ENCODE results near the gene IFT25. TPM values are rescaled to one million over a fixed set of nuclear protein-coding genes. Genes with fewer than 3 reads are reported as not detected.

IFT25 gene
- total and polyA plus RNA-seq, 2 donors (not counting 3 experiments of a cell fraction or from before 2014, with no cell fraction given), result 13.0 to 34.0 TPM

DNA sequence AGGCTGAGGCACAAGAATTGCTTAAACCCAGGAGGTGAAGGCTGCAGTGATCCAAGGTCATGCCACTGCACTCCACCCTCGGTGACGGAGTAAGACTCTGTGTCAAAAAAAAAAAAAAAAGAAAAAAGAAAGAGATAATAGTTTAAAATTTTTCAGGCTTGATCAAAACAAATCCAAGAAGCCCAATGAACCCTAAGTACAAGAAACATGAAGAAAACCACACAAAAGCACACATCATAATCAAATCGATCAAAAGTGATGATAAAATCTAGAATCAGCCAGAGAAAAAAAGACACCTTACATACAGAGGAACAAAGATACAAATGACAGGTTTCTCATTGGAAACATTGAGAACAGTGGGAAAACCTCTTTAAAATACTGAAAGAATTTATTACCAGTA is 41.0 kb upstream of the IFT25 start:
- intact Hi-C loops (cut with micrococcal nuclease), result no loop called here
- BruUV-seq (replicated peaks), result no TSS peak

More for the DNA sequence above, 41.0 kb upstream of the IFT25 start:
- Histone ChIP-seq H3K27me3 (ENCODE audit: control insufficient read depth in 2 of 2, insufficient read depth in 2 of 2, low read length in 2 of 2) (no peaks in the 10 kb centered on the region), H2AFZ (ENCODE audit: low read depth, low read length) (no peak overlapping the region), H4K20me1 (replicated peaks; ENCODE audit: control insufficient read depth, extremely low read depth, insufficient read depth, low read length) (no peaks in the 10 kb centered on the region), H3K36me3 (ENCODE audit: control insufficient read depth in 2 of 2, extremely low read depth in 1 of 2, insufficient read depth in 2 of 2, low read length in 2 of 2) (no peaks in the 10 kb centered on the region), H3K79me2 (ENCODE audit: control insufficient read depth, insufficient read depth, low read length) (no peaks in the 10 kb centered on the region), H3K9ac (replicated peaks; ENCODE audit: extremely low read depth, insufficient read depth, low read length) (no peak overlapping the region), H3K4me1 (ENCODE audit: control insufficient read depth, extremely low read depth, insufficient read depth, low read length) (peaks cover 5% of the 10 kb centered on the region), H3K27ac (ENCODE audit: insufficient read depth, low read depth, low read length) (no peak overlapping the region), H3K4me3 (replicated peaks in 1 of 3; ENCODE audit: insufficient read depth in 1 of 3, low read depth in 1 of 3, low read length in 3 of 3) (no peak overlapping the region), H3K4me2 (ENCODE audit: insufficient read depth, low read length) (no peak overlapping the region), H3K9me3 (replicated peaks; ENCODE audit: control insufficient read depth, insufficient read depth, low read length) (no peaks in the 10 kb centered on the region), H3K9me1 (replicated peaks; ENCODE audit: control insufficient read depth, extremely low read depth, insufficient read depth, low read length) (no peaks in the 10 kb centered on the region)
- no peak for TF ChIP-seq EZH2 (IDR thresholded peaks at IDR 0.05; ENCODE audit: borderline replicate concordance, low read depth, low read length, severe bottlenecking)
- TF ChIP-seq, protein P1, sequence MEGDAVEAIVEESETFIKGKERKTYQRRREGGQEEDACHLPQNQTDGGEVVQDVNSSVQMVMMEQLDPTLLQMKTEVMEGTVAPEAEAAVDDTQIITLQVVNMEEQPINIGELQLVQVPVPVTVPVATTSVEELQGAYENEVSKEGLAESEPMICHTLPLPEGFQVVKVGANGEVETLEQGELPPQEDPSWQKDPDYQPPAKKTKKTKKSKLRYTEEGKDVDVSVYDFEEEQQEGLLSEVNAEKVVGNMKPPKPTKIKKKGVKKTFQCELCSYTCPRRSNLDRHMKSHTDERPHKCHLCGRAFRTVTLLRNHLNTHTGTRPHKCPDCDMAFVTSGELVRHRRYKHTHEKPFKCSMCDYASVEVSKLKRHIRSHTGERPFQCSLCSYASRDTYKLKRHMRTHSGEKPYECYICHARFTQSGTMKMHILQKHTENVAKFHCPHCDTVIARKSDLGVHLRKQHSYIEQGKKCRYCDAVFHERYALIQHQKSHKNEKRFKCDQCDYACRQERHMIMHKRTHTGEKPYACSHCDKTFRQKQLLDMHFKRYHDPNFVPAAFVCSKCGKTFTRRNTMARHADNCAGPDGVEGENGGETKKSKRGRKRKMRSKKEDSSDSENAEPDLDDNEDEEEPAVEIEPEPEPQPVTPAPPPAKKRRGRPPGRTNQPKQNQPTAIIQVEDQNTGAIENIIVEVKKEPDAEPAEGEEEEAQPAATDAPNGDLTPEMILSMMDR (IDR thresholded peaks at IDR 0.05; ENCODE audit: extremely low read depth in 1 of 2, insufficient read depth in 1 of 2, low read depth in 1 of 2, low read length in 2 of 2), result no peak
- TF ChIP-seq FOS (IDR thresholded peaks at IDR 0.05; ENCODE audit: borderline replicate concordance, insufficient read depth, low read length), result no peak
- TF ChIP-seq GATA2 (IDR thresholded peaks at IDR 0.05; ENCODE audit: insufficient read depth, insufficient read length, low read depth, low read length), result no peak
- TF ChIP-seq POLR2A (IDR thresholded peaks at IDR 0.05; ENCODE audit: low read depth, low read length), result no peak
- no peak for TF ChIP-seq JUN (IDR thresholded peaks at IDR 0.05; ENCODE audit: borderline replicate concordance, insufficient read depth, insufficient read length, low read depth)
- TF ChIP-seq POLR2AphosphoS5 (IDR thresholded peaks at IDR 0.05; ENCODE audit: insufficient read depth, low read depth, low read length), result no peak
- TF ChIP-seq MAX (IDR thresholded peaks at IDR 0.05; ENCODE audit: insufficient read depth, insufficient read length), result no peak
- no peak for TF ChIP-seq MYC (IDR thresholded peaks at IDR 0.05; ENCODE audit: low read depth, low read length)
- no peak for FAIRE-seq
- dilution Hi-C loops (cut with MboI; ENCODE audit: extremely low pct_ligation_motif_present, low sequenced_read_pairs), result no loop called here
- POLR2A ChIA-PET, result no interaction called here
- no peak for DNase-seq (ENCODE audit: low read depth, low spot score)
- CTCF ChIA-PET, result no interaction called here

All from endothelial cell of umbilical vein (primary cell).